Raji (cell line): ENCODE measurements around the gene GPATCH8.

Experiments
- POLR2A ChIP-seq: IDR thresholded peaks from 2 replicates; pipeline ENCODE4 v1.6.1; 2011; ENCODE audit warnings: low read depth, low read length, control low read depth; ENCODE audit not compliant: insufficient read depth

The GPATCH8 gene

DNA sequence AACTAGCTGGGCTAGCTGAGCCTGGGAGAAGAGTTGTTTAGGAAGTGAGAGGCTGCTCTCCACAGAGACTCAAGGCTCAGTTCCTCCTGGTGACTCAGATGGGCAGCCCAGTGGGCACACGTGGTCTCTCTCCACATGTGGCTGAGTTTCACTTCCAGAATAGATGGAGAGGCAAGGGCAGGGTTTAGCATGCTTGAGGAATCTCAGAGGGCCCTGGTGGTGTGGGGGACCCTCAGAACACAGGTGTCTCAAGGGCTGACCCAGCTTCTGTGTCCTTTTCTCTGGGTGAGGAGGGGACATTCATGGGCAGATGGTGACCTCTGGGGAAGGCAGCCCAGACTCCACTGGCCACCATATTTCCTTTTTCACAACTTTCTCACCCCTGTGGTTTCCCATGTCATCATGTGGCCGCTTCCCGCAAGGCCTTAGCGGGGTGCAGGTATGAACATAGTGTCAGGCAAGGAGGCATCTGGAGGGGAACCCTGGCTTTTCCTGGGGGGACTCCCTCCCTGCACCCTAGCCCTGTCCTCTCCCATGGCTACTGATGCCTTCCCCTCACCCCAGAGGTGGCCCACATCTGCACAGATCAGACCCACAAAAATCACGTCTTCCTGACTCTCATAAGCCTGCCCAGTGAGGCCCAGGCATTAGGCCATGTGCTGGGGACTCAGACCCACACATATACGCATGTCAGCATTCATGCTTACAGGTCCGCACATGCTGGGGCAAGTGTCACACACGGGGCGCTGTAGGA lies 154.8 kb downstream of the GPATCH8 start:
- peak; percentile 30 for TF ChIP-seq POLR2A
